ENCODE measurements around the gene PTPRJ.

- TF ChIP-seq CTCF (IDR thresholded peaks at IDR 0.05): no peak
- TF ChIP-seq POLR2AphosphoS5 (IDR thresholded peaks at IDR 0.05; ENCODE audit: insufficient read depth in 1 of 2, low read depth in 1 of 2): no peak
- no peak for TF ChIP-seq POLR2A (IDR thresholded peaks at IDR 0.05)
Measured at GRCh38 chr11:48002561-48002960, 22.2 kb downstream of the PTPRJ start.

All from vagina (tissue), 2 donors.